Pancreas (tissue), 10 donors: Measurements from ENCODE around the gene GRB7. TPM values are rescaled to one million over a fixed set of nuclear protein-coding genes. Genes with fewer than 3 reads are reported as not detected.
A peak's percentile ranks its signal among the peaks of the same experiment; 100 is the strongest.

Experiments used
- ATAC-seq, 4 donors: fragments of 200-7000 bp; cut with Tn5 transposase; one replicate each; pipeline versions ENCODE4 v1.8.0 to v1.9.1; 2020; ENCODE audit warnings: mild to moderate bottlenecking in 4 of 4, moderate library complexity in 4 of 4
- DNase-seq, 6 donors: peaks; one replicate each; pipeline ENCODE4 v3.0.0-alpha.2; 2020
- FAIRE-seq: peaks from 2 replicates; lab custom pipeline; 2012; peaks lifted over from hg19 to GRCh38; lab: Jason Lieb, UNC
- H3K27ac ChIP-seq, 4 donors: fragments of 200-600 bp; sonication (generic); 1 replicate in 3 of 4; 2 replicates in 1 of 4; pipeline versions ENCODE4 v1.5.0 to v1.8.0; 2020
- H3K27me3 ChIP-seq, 4 donors: fragments of 200-600 bp; one replicate each; pipeline ENCODE4 v1.8.0; 2021
- H3K36me3 ChIP-seq, 3 donors: fragments of 200-600 bp; sonication (generic) in 1 of 3; one replicate each; pipeline versions ENCODE4 v1.5.0 to v1.8.0; 2020 to 2021
- H3K4me1 ChIP-seq, 3 donors: fragments of 200-600 bp; one replicate each; pipeline ENCODE4 v1.8.0; 2021
- H3K4me3 ChIP-seq, 4 donors: fragments of 200-600 bp; sonication (generic) in 2 of 4; one replicate each; pipeline versions ENCODE4 v1.5.0 to v1.8.0; 2020 to 2021
- H3K9me3 ChIP-seq, 4 donors: fragments of 200-600 bp; one replicate each; pipeline ENCODE4 v1.8.0; 2021
- CTCF ChIP-seq, 4 donors: fragments of 200-600 bp; sonication (generic) in 3 of 4; IDR thresholded peaks; one replicate each; pipeline versions ENCODE4 v1.5.0 to v1.8.0; 2021; ENCODE audit warnings: antibody characterized with exemption in 4 of 4
- WGBS, 2 donors: extraction: QIAGEN DNeasy Blood & Tissue Kit; methylation state at CpG; one replicate each; pipeline ENCODE4 v1.1.7; 2013; 5-methylcytosine and 5-hydroxymethylcytosine counted together
- intact Hi-C, 3 donors: fragments of 100-400 bp; cut with DNase I; formaldehyde crosslinking; loops; one replicate each; pipeline versions ENCODE4 v1.11.1 to v1.14.2; 2022
- polyA plus RNA-seq, 2 donors: library from polyadenylated mRNA; stranded (reverse); fragments of 200-250 nt; gene quantifications; one replicate each; pipeline ENCODE4 v1.2.3, GENCODE V29; 2013
- total RNA-seq, 6 donors: library from RNA; stranded (reverse); fragmentation: NEBNext Ultra II Directional in 4 of 6; extraction: Animal tissue kit (Norgen Biotek cat#: 25700) in 4 of 6; gene quantifications; one replicate each; pipeline versions ENCODE4 v1.2.1 to v1.2.4, GENCODE V29; 2021 to 2023
- donor health status: healthy with polysubstance abuse.
- donor health status: DM: no; HTN: no; CAD: no; lungs with moderate emphysema.
- donor health status: DM: no; HTN: no; CAD: no.
- donor health status: control.
- donor health status: control.
- donor health status: Bipolar disorder and iron deficiency.
- donor health status: DM: yes; HTN: yes; CAD: no.
- donor health status: DM: no; HTN: no; CAD: no.
- donor health status: DM: no; HTN: no; CAD: no.
- donor health status: DM: yes; HTN: yes; CAD: no.

The GRB7 gene
- total and polyA plus RNA-seq, 8 donors: 17.8 to 64.4 (median 32.4) TPM

GRCh38 chr17:39751016-39751543 lies 13.3 kb downstream of the GRB7 start:
- peaks cover 0 to 15% (median 4%) of the 10 kb centered on the region in 3 donors for H3K36me3 ChIP-seq
- ATAC-seq (no peak), DNase-seq (peak in 2 of 6 donors; percentile 29 to 41), FAIRE-seq (no peak)
- no peaks in the 10 kb centered on the region for H3K9me3 ChIP-seq
- H3K4me3 ChIP-seq: no peak overlapping the region
- no peaks in the 10 kb centered on the region for H3K27me3 ChIP-seq
- no peak for TF ChIP-seq CTCF (IDR thresholded peaks at IDR 0.05)
- peak overlapping the region; percentile 61 to 72 (median 66) for H3K27ac ChIP-seq
- H3K4me1 ChIP-seq: peaks cover 18 to 28% (median 25%) of the 10 kb centered on the region in 3 donors
- intact Hi-C loops: loop anchor here in 1 of 3 donors (5.0 kb wide), 1 partner anchor 129 kb away; no protein-coding TSS in a partner anchor
- WGBS, 2 donors: 59 to 60% methylated on average over 5 of the region's 5 CpGs

DNA sequence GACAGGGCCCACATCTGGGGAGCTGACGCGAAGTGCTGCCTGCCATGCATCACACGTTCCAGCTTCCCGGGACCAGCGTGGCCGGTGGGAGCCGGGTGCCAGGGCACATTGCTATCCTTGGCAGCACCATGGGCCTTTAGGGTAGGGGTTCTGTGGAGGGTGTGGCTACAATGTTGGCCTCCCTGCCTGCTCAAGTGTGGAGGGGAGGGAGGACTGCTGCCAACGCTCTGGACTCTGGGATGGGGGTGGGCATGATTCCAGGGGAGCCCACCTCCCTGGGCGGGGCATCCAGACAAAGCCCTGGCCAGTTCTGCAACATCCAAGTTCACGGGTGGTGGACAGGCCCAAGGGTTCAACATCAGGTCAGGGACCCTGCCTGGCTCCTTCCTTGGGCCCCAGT lies 13.9 kb downstream of the GRB7 start:
- intact Hi-C loops: loop anchor here in 1 of 3 donors (5.0 kb wide), 1 partner anchor 129 kb away; no protein-coding TSS in a partner anchor
- Histone ChIP-seq H3K27ac (no peak overlapping the region), H3K4me1 (peaks cover 18 to 28% (median 25%) of the 10 kb centered on the region in 3 donors), H3K4me3 (no peak overlapping the region), H3K9me3 (no peaks in the 10 kb centered on the region), H3K36me3 (peaks cover 0 to 9% (median 3%) of the 10 kb centered on the region in 3 donors), H3K27me3 (no peaks in the 10 kb centered on the region)
- 48 to 58% methylated on average over 10 of the region's 10 CpGs for WGBS, 2 donors
- no peak for TF ChIP-seq CTCF (IDR thresholded peaks at IDR 0.05)
- DNase-seq (peak in 3 of 6 donors; percentile 33 to 69 (median 53)), FAIRE-seq (no peak), ATAC-seq (no peak)

DNA sequence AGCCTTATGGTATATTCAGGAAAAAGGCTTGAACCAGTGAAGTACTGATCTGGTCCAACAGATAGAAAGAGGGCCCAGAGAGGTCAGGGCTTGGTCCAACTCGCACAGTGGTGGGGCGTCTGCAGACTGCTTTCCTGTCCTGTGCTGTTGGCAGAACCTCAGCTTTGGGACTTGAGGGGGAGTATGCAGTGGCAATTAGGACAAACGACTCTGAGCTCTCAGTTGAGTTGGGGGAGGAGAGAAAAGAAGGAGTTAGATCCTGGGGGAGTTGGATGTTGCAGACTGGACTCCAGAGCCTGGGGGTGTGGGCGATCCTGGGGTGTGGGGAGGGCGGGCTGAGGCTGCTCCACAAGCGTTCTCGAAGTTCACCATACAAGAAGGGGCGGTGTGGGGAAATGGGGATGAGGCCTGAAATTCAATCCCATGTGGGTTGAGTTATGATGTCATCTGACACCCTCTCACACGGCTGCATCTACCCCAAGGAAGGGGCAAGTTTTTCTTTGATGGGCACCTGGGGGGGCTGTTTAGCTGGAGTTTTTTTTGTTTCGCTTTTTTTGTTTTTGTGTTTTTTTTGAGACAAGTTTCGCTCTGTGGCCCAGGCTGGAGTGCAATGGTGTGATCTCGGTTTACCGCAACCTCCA lies 14.6 kb downstream of the GRB7 start:
- H3K27ac ChIP-seq: no peak overlapping the region
- no peak overlapping the region for H3K4me3 ChIP-seq
- H3K4me1 ChIP-seq: peaks cover 18 to 28% (median 25%) of the 10 kb centered on the region in 3 donors
- no peak for FAIRE-seq
- H3K9me3 ChIP-seq: no peaks in the 10 kb centered on the region
- TF ChIP-seq CTCF (IDR thresholded peaks at IDR 0.05): no peak
- H3K27me3 ChIP-seq: no peaks in the 10 kb centered on the region
- WGBS, 2 donors: 88 to 91% methylated on average over 13 of the region's 13 CpGs
- peaks cover 0 to 2% (median 0%) of the 10 kb centered on the region in 3 donors for H3K36me3 ChIP-seq
- intact Hi-C loops: loop anchor here in 1 of 3 donors (5.0 kb wide), 1 partner anchor 130 kb away; no protein-coding TSS in a partner anchor
- DNase-seq: peak in 2 of 6 donors; percentile 13 to 30
- no peak for ATAC-seq

DNA sequence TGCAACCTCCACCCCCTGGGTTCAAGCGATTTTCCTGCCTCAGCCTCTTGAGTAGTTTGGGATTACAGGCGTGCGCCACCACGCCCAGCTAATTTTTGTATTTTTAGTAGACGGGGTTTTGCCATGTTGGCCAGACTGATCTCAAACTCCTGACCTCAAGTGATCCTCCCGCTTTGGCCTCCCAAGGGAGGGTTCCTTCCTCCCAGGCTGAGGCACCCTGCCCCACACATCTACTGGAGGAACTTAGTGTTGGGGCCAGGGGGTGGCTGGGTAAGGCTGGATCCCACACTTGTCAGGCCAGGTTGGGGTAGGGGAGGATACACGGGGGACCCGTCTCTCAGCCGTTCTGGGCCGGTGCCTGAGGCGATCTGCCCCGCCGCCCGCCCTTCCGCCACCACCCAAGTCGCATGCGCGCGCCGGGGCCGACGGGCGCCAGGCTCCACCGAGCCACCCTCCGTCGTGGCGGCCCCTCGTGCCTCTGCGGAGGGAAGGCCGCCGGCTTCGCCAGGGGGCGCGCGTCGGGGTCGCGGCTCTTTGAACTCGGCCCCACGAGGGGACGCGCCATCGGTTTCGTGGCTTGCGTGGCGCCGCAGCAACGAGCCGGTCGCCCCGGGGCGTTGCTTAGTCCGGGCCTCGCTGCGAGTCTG lies 15.9 kb downstream of the GRB7 start:
- no peaks in the 10 kb centered on the region for H3K27me3 ChIP-seq
- intact Hi-C loops: loop anchor here in 1 of 3 donors (5.0 kb wide), 1 partner anchor 131 kb away; no protein-coding TSS in a partner anchor
- peak overlapping the region; percentile 45 to 79 (median 58) for H3K4me3 ChIP-seq
- DNase-seq (peak in 3 of 6 donors; percentile 45 to 83 (median 53)), FAIRE-seq (no peak), ATAC-seq (peak; percentile 34 to 56 (median 46))
- H3K36me3 ChIP-seq: no peaks in the 10 kb centered on the region
- no peak for TF ChIP-seq CTCF (IDR thresholded peaks at IDR 0.05)
- H3K27ac ChIP-seq: peak overlapping the region; percentile 80 to 92 (median 86)
- H3K9me3 ChIP-seq: no peaks in the 10 kb centered on the region
- WGBS, 2 donors: 9 to 10% methylated on average over 52 to 55 of the region's 55 CpGs
- H3K4me1 ChIP-seq: peaks cover 18 to 28% (median 25%) of the 10 kb centered on the region in 3 donors
